ENCODE results near the gene MAP4K4. TPM values are rescaled to one million over a fixed set of nuclear protein-coding genes. Genes with fewer than 3 reads are reported as not detected.

MAP4K4 gene
- total RNA-seq, 1 donor from 2014 or later: 232 TPM

DNA sequence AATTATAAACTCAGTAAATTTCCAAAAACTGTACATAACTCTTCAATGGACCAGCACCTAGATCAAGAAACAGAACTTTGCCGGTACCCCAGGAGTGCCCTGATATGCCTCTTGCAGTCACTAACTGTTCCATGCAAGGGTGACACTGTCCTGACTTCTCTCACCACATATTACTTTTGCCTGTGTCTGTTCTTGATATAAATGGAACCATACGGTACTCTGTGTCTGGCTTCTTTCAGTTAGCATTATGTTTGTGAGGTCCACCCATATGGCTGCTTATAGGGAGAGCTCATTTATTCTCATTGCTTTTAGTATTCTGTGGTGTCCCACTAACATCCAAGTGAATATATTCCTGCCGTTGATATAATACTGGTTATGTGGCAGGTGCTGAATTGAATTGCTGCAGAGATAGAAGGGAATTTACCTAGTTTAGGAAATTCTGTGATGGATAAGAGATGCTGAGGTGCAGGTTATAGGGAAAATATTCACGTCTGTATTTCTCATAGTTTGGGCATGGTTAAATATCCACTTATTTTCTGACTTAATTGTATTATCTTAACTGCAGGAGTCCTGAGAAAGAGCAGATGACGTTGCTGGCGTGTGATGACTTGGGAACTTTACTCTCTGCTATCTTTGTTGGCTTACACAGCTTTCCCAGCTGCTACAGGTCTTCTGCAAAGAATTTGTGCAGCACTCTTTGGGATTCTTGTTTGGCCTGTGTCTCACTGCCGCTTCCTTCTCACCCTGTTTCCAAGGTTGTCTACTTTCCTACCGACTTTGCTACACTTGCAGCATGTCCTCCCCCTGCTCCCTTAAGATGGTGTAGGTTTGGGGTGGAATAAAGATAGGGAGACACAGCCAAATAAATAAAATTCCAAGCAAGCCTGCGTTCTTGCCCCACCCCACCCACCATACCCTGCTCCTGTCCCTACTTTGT lies 107.9 kb downstream of the MAP4K4 start:
- POLR2A ChIA-PET: interaction anchor here (0.6 to 1.2 kb wide), 3 partner anchors 22 to 108 kb away, joined by 3 to 4 read pairs (median 3); partner anchors contain the start of gene MAP4K4
- peaks cover 3% of the 10 kb centered on the region for H3K9me3 Mint-ChIP-seq
- no peak for ATAC-seq (ENCODE audit: low read depth)
- no peaks in the 10 kb centered on the region for H3K27me3 Mint-ChIP-seq
- no peak for DNase-seq
- peaks cover 41% of the 10 kb centered on the region for H3K36me3 Mint-ChIP-seq (ENCODE audit: low read depth)
- peak overlapping the region; percentile 75 for H3K27ac Mint-ChIP-seq
- TF ChIP-seq, protein P1, sequence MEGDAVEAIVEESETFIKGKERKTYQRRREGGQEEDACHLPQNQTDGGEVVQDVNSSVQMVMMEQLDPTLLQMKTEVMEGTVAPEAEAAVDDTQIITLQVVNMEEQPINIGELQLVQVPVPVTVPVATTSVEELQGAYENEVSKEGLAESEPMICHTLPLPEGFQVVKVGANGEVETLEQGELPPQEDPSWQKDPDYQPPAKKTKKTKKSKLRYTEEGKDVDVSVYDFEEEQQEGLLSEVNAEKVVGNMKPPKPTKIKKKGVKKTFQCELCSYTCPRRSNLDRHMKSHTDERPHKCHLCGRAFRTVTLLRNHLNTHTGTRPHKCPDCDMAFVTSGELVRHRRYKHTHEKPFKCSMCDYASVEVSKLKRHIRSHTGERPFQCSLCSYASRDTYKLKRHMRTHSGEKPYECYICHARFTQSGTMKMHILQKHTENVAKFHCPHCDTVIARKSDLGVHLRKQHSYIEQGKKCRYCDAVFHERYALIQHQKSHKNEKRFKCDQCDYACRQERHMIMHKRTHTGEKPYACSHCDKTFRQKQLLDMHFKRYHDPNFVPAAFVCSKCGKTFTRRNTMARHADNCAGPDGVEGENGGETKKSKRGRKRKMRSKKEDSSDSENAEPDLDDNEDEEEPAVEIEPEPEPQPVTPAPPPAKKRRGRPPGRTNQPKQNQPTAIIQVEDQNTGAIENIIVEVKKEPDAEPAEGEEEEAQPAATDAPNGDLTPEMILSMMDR (IDR thresholded peaks at IDR 0.05): no peak
- peaks cover 81% of the 10 kb centered on the region for H3K4me1 Mint-ChIP-seq
- intact Hi-C loops (cut with micrococcal nuclease): loop anchor here (1.0 to 5.0 kb wide), 5 partner anchors 8 to 89 kb away; no protein-coding TSS in a partner anchor
- H3K4me3 Mint-ChIP-seq: peak overlapping the region; percentile 66
- CTCF ChIA-PET: interaction anchor here (1.7 kb wide), 1 partner anchor 25 kb away, joined by 3 read pairs; no protein-coding TSS in a partner anchor

DNA sequence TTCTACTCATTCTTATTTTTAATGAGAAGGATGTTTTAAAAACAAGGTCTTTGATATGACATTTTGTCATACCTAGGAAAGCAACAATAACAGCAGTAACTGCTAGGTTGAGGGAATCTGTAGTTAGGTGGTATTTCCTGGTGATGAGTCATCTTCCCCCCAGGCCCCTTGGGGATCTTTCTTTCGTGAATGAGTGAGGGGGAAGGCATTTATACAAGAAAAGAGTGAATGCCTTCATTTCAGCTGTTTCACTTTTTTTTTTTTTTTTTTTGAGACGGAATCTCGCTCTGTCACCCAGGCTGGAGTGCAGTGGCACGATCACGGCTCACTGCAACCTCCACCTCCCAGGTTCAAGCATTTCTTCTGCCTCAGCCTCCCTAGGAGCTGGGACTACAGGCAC lies 108.6 kb downstream of the MAP4K4 start:
- ChIA-PET POLR2A (interaction anchor here (0.6 to 1.3 kb wide), 11 partner anchors 9 to 96 kb away, joined by 3 to 5 read pairs (median 4); no protein-coding TSS in a partner anchor), CTCF (interaction anchor here (1.1 to 1.3 kb wide), 2 partner anchors 19 to 387 kb away, joined by 3 to 7 read pairs; no protein-coding TSS in a partner anchor)
- DNase-seq: peak; percentile 43
- Mint-ChIP-seq H3K27ac (peak overlapping the region; percentile 75), H3K4me1 (peaks cover 79% of the 10 kb centered on the region), H3K9me3 (peaks cover 3% of the 10 kb centered on the region), H3K36me3 (ENCODE audit: low read depth) (peaks cover 35% of the 10 kb centered on the region), H3K27me3 (no peaks in the 10 kb centered on the region), H3K4me3 (peak overlapping the region; percentile 66)
- TF ChIP-seq, protein P1 (IDR thresholded peaks at IDR 0.05): no peak
- peak; percentile 88 for ATAC-seq (ENCODE audit: low read depth)
- intact Hi-C loops (cut with micrococcal nuclease): loop anchor here (1.0 to 5.0 kb wide), 5 partner anchors 9 to 89 kb away; no protein-coding TSS in a partner anchor

DNA sequence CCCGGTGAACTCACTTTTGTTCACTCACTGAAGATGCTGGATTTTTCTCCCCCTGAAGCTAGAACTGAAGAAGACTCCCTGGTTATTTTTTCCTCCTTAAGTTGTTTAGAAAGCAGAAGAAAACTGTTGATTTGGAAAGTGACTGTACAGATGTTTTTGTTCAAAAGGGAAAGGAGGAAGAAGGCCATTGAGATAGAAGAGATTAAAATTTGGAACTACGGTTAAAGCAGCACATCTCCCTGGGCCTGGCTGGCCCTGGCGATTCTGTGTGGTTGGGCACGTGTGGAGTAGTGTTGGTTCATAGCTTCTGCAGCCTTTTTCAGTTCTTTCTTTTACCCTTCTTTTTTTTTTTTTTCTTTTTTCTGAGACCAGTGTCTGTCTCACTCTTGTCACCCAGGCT lies 109.2 kb downstream of the MAP4K4 start:
- Mint-ChIP-seq H3K9me3 (peaks cover 3% of the 10 kb centered on the region), H3K4me3 (peak overlapping the region; percentile 66), H3K27ac (peak overlapping the region; percentile 75), H3K36me3 (ENCODE audit: low read depth) (peaks cover 36% of the 10 kb centered on the region), H3K4me1 (peaks cover 80% of the 10 kb centered on the region), H3K27me3 (no peaks in the 10 kb centered on the region)
- ChIA-PET CTCF (interaction anchor here (1.1 to 1.3 kb wide), 2 partner anchors 19 to 388 kb away, joined by 3 to 7 read pairs; no protein-coding TSS in a partner anchor), POLR2A (interaction anchor here (0.6 to 1.3 kb wide), 12 partner anchors 10 to 109 kb away, joined by 3 to 5 read pairs (median 4); partner anchors contain the start of gene MAP4K4)
- TF ChIP-seq, protein P1 (IDR thresholded peaks at IDR 0.05): no peak
- DNase-seq: no peak
- intact Hi-C loops (cut with micrococcal nuclease): loop anchor here (1.0 to 5.0 kb wide), 5 partner anchors 9 to 90 kb away; no protein-coding TSS in a partner anchor
- peak; percentile 49 for ATAC-seq (ENCODE audit: low read depth)

DNA sequence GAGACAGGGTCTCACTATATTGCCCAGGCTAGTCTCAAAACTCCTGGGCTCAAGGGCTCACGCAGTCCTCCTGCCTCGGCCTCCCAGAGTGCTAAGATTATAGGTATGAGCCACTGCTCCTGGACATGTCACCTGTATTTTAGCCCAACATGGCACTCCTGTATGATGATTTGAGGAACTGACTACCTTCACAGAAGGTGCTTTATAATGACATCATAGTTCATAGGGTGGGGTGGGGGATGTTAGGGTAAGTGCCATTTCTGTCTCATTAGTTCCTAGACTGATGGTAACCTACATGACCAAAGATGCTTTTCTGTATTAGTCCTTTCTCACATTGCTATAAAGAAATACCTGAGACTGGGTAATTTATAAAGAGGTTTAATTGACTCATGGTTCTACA lies 109.7 kb downstream of the MAP4K4 start:
- H3K36me3 Mint-ChIP-seq (ENCODE audit: low read depth): peaks cover 35% of the 10 kb centered on the region
- TF ChIP-seq, protein P1 (IDR thresholded peaks at IDR 0.05): no peak
- ChIA-PET CTCF (interaction anchor here (1.1 to 1.3 kb wide), 2 partner anchors 18 to 388 kb away, joined by 3 to 7 read pairs; no protein-coding TSS in a partner anchor), POLR2A (interaction anchor here (0.6 to 1.3 kb wide), 9 partner anchors 10 to 148 kb away, joined by 3 to 5 read pairs (median 4); partner anchors contain the start of gene MAP4K4)
- H3K4me3 Mint-ChIP-seq: peak overlapping the region; percentile 24
- no peaks in the 10 kb centered on the region for H3K27me3 Mint-ChIP-seq
- ATAC-seq (ENCODE audit: low read depth): no peak
- intact Hi-C loops (cut with micrococcal nuclease): loop anchor here (2.0 to 5.0 kb wide), 4 partner anchors 16 to 90 kb away; no protein-coding TSS in a partner anchor
- H3K9me3 Mint-ChIP-seq: peaks cover 3% of the 10 kb centered on the region
- DNase-seq: no peak
- H3K27ac Mint-ChIP-seq: peak overlapping the region; percentile 75
- peaks cover 80% of the 10 kb centered on the region for H3K4me1 Mint-ChIP-seq
